NCI-H524 (cell line): ENCODE measurements around the gene GABRG3.
A peak's percentile ranks its signal among the peaks of the same experiment; 100 is the strongest.

Experiments
- DNase-seq, 2 experiments: peaks; one replicate each; lab custom pipeline; 2025; lab: John Stamatoyannopoulos, UW

GABRG3 gene

DNA sequence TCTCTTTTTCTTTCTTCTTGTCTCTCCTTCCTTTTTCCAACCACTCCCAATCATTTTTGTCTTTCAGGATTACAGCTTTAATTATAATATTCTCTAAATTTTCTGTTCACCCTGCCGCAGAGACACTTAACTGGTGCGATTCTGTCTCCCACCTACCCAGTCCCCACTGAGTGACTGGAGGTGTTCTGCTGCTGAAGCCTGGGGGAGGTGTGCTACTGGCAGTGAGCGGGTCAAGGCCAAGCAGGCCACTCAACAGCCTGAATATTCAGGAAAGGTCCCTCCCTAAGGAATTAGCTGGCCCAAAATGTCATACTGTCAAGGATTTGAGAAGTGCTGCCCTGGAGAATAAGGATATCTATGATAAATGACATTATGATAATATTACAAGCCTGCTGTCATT, 126.5 kb downstream of the GABRG3 start:
- DNase-seq = no peak

DNA sequence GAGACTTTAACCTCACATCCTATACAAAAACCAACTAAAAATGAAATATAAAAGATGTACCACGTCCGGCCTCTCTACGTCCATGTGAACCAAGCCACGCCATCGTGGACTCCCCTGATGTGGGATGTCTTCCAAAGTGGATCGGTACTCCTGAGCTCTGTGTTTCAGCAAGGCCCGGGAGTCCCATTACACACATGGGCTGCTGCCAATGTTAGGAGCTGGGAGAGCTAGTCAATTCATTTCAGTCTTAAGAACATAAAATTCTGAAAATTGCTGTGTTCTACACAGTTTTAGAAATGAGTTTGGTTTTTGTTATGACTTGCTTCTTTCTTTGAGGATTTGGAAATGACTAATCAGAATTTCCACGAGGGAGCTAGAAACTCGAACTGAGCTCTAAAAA, 131.0 kb downstream of the GABRG3 start:
- no peak for DNase-seq

DNA sequence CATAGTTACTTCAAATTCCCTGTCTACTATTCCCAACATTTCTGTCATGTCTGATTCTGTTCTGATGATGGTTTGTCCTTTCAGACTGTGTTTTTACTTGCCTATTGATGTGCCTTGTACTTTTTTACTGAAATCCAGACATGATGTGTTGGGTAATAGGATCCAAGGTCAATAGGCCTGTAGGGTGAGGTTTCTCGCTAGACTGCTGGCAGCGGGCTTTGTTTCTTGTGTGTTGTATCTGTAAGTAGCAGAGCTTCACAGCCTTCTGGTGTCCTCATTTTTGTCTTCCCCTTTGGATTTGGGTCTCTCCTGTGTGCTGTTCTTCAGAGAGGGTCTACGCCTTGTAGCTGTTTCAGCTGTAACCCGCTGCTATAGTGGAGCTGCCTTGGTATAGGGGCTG, 140.3 kb downstream of the GABRG3 start:
- no peak for DNase-seq

DNA sequence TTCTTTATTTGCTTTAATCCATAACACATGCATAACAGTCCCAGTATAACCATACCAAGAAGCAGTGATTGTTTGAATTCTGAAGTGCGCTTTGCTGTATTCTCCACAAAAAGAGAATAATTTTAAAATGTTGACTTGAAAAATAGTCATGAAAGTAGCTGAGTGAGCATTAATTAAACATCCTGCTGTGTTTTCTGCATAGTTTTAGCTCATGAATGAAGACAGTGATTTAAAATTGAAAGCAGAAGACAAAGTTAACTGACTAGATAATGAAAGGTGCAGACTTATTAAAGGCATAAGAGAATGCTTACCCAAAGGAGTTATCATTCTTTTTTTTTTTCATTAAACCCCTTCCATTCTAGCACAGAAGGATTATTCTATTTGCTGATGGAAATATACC, 143.5 kb downstream of the GABRG3 start:
- no peak for DNase-seq

DNA sequence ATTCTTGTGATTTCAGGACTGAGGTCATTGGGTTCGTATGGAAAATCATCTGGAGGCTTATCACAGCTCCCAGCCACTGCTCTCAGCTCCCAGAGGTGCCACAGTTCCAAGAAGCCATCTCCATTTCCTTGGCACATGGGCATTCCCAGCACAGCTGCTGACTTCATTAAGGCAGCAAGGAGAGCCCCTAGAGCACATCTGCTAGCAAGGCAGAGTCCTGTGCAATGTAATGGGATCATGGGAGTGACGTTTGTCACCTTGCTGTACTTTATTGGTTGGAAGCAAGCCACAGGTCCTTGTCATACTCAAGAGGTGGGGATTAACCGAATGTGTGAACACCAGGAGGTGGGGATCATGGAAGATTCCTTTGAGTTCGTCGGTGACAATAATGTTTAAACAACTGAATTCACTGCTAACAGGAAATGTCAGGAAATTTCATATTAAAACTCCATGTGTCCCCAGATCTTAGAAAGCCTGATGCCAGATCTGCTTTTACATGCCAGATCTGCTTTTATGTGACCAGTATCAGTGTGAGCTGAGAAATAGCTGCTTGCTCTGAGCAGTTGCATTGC, 148.8 kb downstream of the GABRG3 start:
- peak; percentile 85 to 95 for DNase-seq

DNA sequence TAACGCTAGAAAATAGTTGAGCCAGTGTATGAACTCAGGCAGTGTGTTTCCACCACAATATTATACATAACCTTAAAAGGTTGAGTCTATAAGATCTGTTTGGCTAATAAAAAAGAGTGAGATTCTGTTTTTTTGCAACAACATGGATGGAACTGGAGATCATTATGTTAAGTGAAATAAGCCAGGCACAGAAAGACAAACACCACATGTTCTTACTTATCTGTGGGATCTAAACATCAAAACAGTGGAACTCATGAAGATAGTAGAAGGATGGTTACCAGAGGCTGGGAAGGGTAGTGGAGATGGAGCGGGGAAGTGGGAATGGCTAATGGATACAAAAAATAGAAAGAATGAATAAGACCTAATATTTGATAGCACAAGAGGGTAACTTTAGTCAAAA, 150.7 kb downstream of the GABRG3 start:
- DNase-seq = no peak

DNA sequence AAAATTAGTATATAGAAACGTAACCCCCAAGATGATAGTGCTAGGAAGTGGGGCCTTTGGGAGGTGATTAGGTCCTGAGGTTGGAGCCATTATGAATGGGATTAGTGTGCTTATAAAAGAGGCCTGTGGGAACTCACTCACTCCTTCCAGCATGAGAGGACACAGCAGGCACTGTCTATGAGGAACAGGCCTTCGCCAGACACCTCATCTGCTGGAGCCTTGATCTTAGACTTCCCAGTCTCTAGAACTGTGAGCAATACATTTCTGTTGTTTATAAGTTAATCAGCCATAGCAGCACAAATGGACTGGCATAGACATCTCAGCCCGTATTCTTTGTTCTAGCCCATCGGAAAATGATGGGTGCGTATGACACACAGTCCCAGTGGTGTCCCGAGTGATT, 152.3 kb downstream of the GABRG3 start:
- no peak for DNase-seq

DNA sequence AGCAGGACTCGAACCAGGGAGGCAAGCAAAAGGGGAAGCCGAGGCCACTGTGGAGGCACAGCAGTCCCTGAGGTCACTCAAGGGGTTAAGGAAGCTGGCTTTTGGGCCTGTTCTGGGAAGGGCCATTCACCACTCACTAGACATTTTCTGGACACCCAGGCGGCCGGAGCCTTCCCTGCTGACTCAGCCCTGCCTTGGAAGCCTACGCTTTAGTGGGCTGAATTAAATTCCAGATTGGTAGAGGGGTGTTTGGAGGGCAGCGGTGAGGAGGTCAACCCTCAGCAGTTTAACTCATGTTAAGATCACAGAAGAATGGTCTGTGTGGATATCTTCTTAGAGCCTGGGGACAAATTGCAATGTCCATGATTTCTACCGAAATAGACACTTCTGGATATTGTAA, 152.8 kb downstream of the GABRG3 start:
- DNase-seq = no peak

DNA sequence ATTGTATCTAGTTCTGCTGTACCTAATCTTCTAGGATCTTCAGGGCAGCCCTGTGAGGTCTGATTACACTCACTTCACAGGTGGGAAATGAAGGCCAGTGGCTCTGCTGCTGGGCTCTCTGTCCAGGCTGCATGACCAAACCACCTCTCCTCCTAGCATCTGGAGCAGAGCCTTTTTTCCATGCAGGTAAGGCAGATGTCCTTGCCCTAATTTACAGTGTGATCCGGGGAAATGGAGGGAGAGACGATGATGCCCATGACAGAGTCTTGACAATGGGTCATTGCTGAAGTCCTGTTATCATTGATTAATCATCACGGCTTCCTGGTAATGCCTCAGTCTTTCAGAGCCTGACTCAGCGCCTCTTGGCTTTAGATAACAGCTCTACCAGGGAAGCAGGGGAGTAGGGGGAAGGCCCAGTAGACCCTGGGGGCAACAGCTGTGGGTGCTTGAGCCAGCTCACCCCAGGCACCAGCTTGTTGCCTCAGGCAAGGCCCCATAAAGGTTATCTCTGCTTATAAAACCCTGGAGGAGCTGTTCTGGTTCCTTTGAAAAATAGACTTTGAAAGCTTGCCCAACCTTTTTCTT, 153.4 kb downstream of the GABRG3 start:
- no peak for DNase-seq

DNA sequence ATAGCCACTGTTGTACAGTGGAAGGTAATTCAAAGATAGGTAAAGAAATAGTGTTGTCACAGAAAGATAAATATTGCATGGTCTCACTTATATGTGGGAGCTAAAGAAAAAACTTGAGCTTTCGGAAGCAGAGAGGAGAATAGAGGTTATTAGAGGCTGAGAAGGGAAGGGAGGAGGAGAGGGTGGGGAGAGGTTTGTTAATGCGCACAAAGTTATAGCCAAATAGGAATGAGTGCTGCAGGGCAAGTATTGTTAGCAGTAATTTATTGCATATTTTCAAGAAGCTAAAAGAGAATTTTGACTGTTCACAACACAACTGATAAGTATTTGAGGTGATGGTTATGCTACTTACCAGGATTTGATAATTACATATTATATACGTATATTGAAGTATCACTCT, 154.2 kb downstream of the GABRG3 start:
- DNase-seq = no peak

DNA sequence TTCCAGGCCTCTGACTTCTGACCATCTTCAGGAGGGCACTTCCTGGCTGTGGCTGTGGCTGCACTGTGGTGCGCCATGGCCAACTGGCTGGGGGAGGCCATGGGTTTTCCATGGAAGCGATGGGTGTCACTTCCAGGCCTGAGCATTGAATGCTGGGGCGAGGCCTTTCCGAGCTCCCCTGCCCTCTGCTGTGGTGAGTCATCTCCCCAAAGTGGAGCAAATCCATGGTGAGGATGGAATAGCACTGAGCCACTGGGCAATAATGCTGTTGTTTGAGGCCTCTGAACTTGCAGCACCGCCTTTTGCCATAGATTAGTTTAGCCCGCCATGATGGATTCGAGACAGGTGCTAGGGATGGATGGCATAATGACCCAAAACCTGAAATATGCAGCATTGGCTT, 155.5 kb downstream of the GABRG3 start:
- no peak for DNase-seq

DNA sequence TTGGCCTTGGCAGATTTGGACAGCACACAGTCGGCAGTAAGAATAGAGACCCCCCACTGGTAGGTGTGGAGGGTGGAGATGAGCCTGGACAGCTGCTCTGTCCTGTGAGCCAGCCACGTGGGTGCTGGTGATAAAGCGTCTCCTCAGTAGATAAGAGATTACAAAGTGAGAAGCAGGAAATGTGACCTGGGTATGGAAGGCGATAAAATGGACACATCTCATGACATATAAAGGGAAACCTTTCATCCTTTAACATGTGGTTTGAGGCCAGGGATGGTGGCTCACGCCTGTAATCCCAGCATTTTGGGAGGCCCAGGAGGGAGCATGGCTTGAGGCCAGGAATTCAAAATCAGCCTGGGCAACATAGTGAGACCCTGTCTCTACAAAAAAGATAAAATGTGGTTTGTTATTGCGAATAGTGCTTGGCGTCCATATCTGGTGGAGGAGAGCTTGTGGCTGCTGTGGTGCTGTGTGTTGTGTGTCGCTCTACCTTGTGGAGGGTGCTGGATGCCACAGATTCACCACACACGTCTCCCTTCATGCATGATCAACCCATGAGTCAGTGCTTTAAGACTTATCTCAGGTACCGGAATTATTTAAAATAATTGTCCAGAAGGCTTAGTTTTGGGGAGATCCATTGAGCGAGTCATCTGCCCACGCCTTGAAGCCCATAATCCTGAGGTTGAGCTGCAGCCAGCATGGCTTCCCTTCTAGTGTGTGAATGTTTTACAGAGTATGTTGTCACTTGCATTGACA, 157.0 kb downstream of the GABRG3 start:
- DNase-seq = no peak

DNA sequence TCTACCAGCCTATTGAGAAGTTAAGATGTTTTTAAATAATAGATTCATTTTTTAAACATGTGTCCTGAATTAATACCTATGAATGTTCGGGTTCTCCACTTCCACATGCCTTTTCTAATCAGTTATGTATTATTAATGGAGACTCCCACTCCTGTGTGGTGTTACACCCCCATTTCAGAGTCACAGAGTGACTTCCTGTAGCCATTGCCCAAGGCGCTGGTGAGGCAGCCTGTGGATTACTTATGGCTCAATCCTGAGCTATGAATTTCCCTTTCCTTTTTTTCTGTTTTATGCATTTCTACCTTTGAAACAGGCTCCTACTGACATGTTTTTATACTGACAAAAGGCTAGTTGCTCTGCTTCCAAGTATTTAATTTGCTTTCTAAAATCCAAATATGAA, 162.3 kb downstream of the GABRG3 start:
- DNase-seq = no peak

DNA sequence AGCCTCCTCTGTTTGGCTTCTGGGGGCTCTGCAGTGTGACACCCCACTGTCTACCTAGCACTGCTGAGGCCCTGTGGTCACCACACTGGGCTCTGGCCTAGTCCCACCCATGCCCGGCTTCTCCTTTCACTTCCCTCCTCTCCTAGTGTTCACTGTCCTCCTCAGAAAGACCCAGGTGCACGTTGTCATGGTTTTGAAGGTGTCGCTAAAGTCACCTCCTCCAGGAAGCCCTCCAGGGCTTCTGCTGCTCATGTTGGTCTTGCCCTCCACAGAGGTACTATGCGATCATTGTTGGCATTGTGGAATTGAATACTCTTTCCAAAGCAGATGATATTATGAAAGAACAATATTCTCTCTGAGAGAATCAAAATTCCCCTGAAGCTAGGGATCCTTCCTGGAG, 163.5 kb downstream of the GABRG3 start:
- DNase-seq = no peak

DNA sequence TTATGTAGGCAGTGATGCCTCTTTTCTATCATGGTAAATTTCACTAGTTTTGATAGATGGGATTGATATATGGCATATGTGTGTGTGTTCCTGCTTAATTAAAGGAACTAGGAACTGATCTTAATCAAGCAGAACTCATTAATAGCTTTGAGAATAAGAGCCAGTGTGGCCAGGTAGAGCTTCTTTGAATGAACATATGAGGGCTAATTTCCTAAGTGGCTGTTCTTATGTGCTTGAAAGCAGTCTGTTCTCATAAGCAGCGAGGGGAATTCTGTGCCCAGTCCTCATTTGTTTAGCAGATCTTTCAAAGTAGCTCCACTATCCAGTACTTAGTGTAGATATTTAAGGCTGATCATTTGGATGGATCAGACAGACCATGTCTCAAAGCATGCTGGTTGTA, 164.2 kb downstream of the GABRG3 start:
- DNase-seq = peak; percentile 44 to 78

DNA sequence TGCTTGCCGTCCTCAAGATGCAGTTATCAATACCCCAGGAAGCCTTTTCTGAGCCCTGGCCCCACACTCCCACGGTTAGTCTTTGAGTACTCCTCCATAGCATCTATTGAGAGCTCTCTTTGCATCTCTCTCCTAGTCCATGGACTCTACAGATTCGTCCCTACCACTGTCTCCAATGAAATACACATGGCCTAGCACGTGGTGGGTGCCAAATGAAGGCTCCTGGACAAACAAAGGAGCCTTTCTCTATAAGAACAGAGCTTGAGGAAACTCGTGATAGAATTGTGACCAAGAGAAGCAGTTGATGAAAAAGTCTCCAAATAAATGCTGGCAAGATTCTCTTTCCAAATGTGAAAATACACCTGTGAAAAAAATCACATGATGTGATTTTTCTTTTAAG, 166.1 kb downstream of the GABRG3 start:
- DNase-seq = no peak

DNA sequence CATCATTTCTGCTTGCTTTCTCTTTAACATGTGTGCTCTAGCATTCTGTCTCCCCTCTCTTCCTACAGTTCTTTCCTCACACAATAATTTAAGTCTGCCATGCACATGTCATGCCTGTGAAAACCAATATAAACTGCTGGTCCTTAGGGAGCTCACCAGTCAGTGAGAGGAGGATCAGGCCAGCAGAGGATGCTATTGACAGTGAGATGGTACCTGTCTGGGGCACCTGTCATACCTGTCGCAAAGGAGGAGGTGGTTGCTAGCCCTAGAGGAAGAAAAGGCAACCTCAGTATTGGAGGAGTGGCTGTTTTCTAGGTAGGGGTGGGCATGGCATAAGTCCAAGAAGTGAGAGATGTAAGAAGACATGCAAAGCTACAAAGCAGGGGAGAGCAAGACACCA, 194.6 kb downstream of the GABRG3 start:
- DNase-seq = no peak

DNA sequence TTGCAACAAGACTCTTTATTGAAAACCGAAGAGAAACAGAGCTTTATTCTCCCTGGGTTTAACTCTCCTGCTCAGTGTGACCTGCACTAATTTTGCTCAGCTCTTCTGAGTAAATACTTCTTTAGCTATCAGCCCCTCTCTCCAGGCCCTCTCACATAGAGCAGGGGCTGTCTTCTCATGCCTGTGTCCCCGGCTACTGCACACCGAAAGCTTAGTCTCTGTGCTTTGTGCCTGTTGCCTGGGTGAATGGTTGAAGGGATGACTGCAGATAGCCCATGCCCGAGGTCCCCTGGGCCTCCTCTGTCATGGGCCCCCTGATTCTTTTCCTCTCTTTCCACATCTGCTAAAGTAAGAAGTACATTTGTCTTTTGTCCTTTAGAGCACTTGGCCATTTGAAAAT, 195.9 kb downstream of the GABRG3 start:
- DNase-seq = no peak

DNA sequence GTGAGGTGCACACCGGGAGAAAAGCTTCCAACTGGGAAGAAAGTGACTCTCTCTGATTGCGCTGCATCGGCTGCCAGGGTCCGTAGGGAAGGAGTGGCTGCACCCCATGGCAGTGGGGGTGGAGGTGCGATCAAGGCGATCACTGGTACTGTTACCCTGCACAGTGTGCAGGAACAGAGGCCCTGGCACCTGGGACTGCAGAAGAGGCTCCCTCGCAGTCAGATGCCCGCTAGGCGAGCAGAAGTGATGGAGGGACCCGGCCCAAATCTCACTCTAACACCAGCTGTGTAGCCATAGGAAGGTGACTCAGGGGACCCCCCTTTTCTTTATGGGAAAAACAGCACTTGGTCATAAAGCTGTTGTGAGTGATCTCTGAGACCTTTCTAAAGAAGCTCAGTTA, 196.8 kb downstream of the GABRG3 start:
- no peak for DNase-seq

DNA sequence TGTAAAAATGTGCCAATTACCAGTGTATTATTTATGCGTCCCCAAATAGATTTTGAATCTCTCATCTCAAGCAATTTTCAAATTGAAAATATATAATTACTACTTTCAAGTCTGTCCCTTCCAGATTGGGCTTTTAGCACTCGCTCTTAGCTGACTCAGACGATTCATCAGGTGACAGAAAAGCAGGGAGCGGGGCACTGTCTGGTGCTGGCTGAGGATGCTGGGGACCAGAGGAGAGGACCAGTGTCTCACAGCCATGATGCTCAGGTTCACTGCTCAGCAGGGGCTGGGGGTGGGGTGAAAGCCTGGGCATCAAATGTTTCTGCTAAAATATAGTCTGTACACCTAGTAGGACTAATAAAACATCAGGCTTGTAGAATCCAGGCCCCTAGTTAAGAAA, 199.9 kb downstream of the GABRG3 start:
- no peak for DNase-seq

DNA sequence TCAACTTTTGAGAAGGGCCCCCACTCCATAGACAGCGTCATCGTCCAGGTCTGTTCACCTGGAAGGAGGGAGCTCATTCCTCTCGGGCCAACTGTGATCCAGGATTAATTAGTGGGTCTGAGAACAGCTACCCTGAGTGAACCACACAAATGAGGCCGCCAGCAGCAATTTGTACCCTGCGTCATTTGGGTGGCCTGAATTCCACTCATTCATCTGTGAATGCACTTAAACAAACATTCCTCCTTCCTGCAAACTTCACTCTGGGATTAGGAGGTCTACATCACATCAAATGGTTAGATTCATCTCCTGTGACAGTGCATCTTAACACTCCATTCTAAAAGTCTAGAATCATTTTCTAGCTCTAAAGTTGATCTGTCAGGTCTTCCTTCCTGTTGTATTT, 201.8 kb downstream of the GABRG3 start:
- no peak for DNase-seq

DNA sequence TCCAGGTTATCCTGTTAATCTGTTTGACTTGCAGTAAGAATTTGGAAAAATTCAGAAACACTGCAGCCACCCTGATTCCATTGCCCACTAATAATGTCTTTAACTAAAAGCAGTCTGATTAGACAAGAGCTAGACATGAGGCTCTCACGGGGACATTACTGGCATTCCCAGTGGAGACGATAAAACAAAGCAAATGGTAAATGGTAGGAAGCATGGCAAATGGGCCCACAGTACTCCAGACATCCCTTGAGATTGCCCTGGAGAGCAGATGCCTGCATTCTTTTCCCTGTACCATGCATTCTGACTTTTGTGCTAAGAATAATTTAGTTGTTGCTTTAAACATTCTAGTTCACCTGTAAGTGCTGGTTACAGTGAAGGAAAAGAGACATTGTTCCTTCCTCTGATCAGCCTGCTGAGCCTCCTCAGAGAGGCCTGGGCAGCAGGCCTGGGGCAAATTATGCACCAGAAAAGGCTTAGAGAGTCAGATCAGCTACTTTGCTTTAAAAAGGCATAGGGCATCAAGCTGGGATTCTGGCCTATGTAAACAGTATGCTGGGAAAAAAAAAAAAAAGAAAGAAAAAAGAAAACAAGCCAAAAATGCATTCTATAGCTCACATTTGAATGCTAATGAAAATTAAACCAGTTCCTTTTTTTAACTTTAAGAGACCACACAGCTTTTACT, 204.6 kb downstream of the GABRG3 start:
- DNase-seq = no peak

DNA sequence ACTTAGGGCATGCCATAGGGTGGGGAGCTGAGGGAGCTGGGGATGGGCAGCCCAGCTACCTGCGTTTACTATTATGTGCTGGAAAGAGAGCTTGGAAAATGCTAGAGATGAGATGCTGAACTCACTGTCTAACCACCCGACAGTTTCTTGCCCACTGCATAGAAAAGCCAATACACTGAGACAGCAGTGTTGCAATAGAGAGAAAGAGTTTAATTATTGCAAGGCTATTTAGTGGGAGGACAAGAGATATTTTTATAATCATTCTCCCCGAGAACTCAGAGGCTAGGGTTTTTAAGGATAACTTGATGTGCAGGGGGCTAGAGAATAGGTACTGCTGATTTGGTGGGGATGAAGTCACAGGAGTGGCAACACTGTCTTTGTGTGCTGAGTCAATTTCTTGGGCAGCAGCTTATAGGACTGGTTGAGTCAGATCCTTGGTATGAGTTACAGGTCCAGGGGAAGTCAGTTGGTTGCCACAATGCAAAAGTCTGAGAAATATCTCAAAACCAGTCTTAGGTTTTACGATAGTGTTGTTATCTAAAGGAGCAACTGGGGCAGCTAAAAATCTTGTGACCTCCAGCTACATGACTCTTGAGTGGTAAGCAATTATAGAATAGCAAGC, 205.9 kb downstream of the GABRG3 start:
- no peak for DNase-seq
